GM12801 (cell line): ENCODE measurements around the gene PLXNA4.

Experiments
- CTCF ChIP-seq: IDR thresholded peaks from one replicate; pipeline ENCODE4 v1.5.1; 2011; ENCODE audit warnings: control low read depth; ENCODE audit not compliant: insufficient read length; ENCODE audit errors: extremely low read depth

Gene PLXNA4

GRCh38 chr7:132584796-132585494 lies 8.7 kb upstream of the PLXNA4 start:
- TF ChIP-seq CTCF = no peak

- no peak for TF ChIP-seq CTCF
These were observed 5.2 kb upstream of the PLXNA4 start for GRCh38 chr7:132581431-132581830.

GRCh38 chr7:132580717-132581285 lies 4.5 kb upstream of the PLXNA4 start:
- TF ChIP-seq CTCF = no peak

- no peak for TF ChIP-seq CTCF
These were observed 4.0 kb upstream of the PLXNA4 start for GRCh38 chr7:132580277-132580676.

- no peak for TF ChIP-seq CTCF
These were observed 3.1 kb upstream of the PLXNA4 start for GRCh38 chr7:132579260-132579899.

- no peak for TF ChIP-seq CTCF
These were observed 2.6 kb upstream of the PLXNA4 start for GRCh38 chr7:132578826-132579225.

- no peak for TF ChIP-seq CTCF
These were observed 1.7 kb upstream of the PLXNA4 start for GRCh38 chr7:132578050-132578370.
